ENCODE data around the gene CLK2.
A peak's percentile ranks its signal among the peaks of the same experiment; 100 is the strongest.

The CLK2 gene

GRCh38 chr1:155254714-155255242, 18.5 kb downstream of the CLK2 start:
- no peak for TF ChIP-seq CTCF (conservative IDR thresholded peaks at IDR 0.05)
- peak; percentile 44; the same call in 1 of the 2 replicates for TF ChIP-seq ZFX (IDR thresholded peaks at IDR 0.05)
- peak overlapping the region; percentile 81 for H3K27ac ChIP-seq

GRCh38 chr1:155254228-155254713, 19.0 kb downstream of the CLK2 start:
- no peak for TF ChIP-seq ZFX (IDR thresholded peaks at IDR 0.05)
- TF ChIP-seq CTCF (conservative IDR thresholded peaks at IDR 0.05): no peak
- H3K27ac ChIP-seq: peak overlapping the region; percentile 81

- TF ChIP-seq ZFX (IDR thresholded peaks at IDR 0.05) (no peak), CTCF (conservative IDR thresholded peaks at IDR 0.05) (no peak)
- peak overlapping the region; percentile 81; the same call in 1 of the 2 replicates for H3K27ac ChIP-seq
Observed at GRCh38 chr1:155253797-155254196, 19.5 kb downstream of the CLK2 start.

GRCh38 chr1:155253208-155253607, 20.1 kb downstream of the CLK2 start:
- H3K27ac ChIP-seq: no peak overlapping the region
- TF ChIP-seq CTCF (conservative IDR thresholded peaks at IDR 0.05) (no peak), ZFX (IDR thresholded peaks at IDR 0.05) (no peak)

GRCh38 chr1:155251566-155251965, 21.7 kb downstream of the CLK2 start:
- TF ChIP-seq ZFX (IDR thresholded peaks at IDR 0.05) (no peak), CTCF (conservative IDR thresholded peaks at IDR 0.05) (no peak)

GRCh38 chr1:155250633-155251449, 22.5 kb downstream of the CLK2 start:
- no peak overlapping the region for H3K27ac ChIP-seq

More at GRCh38 chr1:155251566-155251965, 21.7 kb downstream of the CLK2 start:
- no peak overlapping the region for H3K27ac ChIP-seq

More at GRCh38 chr1:155250633-155251449, 22.5 kb downstream of the CLK2 start:
- TF ChIP-seq CTCF (conservative IDR thresholded peaks at IDR 0.05) (peak; percentile 100), ZFX (IDR thresholded peaks at IDR 0.05) (no peak)

Measured in C4-2B (cell line).